ENCODE results near the gene CHRNA1.
"Not testable (repeated sequence)": the region's sequence is repeated elsewhere in the genome, so short reads cannot be mapped to it uniquely, and the experiment has no call there.

The CHRNA1 gene

GRCh38 chr2:174709416-174710004 is 54.8 kb downstream of the CHRNA1 start:
- not testable (repeated sequence) for DNase-seq

GRCh38 chr2:174708713-174709112 is 55.6 kb downstream of the CHRNA1 start:
- no peak for DNase-seq

GRCh38 chr2:174705321-174705720 is 59.0 kb downstream of the CHRNA1 start:
- DNase-seq, result no peak

- DNase-seq, result no peak
Measured at GRCh38 chr2:174704642-174705041, 59.6 kb downstream of the CHRNA1 start.

- no peak for DNase-seq
Measured at GRCh38 chr2:174704061-174704460, 60.2 kb downstream of the CHRNA1 start.

GRCh38 chr2:174703430-174703829 is 60.8 kb downstream of the CHRNA1 start:
- no peak for DNase-seq

GRCh38 chr2:174702541-174702940 is 61.7 kb downstream of the CHRNA1 start:
- no peak for DNase-seq

GRCh38 chr2:174699993-174700766 is 64.1 kb downstream of the CHRNA1 start:
- DNase-seq, result peak; percentile 29

Data from NCI-H446 treated with DMSO at 0.1 percent for 48 hours (cell line).